ENCODE results near the gene SLC28A1. TPM values are rescaled to one million over a fixed set of nuclear protein-coding genes. Genes with fewer than 3 reads are reported as not detected.
A peak's percentile ranks its signal among the peaks of the same experiment; 100 is the strongest.

Gene SLC28A1
- total and polyA plus RNA-seq, 4 donors, result 0.09 to 39.7 (median 18.3) TPM

DNA sequence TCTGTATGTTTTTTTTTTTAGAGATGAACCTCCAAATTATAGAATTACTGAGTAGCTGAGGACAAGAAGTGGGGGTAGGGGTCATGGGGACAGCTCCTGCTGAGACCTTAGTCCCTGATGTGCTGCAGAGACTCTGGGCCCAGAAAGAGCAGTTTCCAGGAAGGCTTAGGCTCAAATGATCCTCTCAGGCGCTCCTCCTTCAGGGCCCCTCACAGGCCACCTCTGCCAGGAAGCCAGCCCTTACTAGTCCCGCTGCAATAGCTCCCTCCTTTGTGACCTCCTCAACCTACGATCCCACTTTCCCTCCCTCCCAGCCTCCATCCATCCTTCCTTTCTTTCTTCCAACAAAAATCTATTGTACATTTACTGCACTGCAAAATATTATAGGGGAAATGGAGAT, 24.6 kb downstream of the SLC28A1 start:
- Histone ChIP-seq H3K27ac (ENCODE audit: low read depth in 1 of 2, low read length in 2 of 2) (peak overlapping the region in 1 of 2 donors; percentile 67), H3K4me1 (ENCODE audit: control insufficient read depth in 4 of 4, insufficient read depth in 4 of 4, low read length in 3 of 4) (peaks cover 11 to 30% (median 21%) of the 10 kb centered on the region in 4 donors), H3K9ac (ENCODE audit: low read depth in 1 of 2, low read length in 2 of 2) (no peak overlapping the region), H3K4me3 (ENCODE audit: low read depth in 1 of 3, low read length in 3 of 3) (no peak overlapping the region), H3K27me3 (ENCODE audit: control insufficient read depth in 4 of 4, insufficient read depth in 4 of 4, low read length in 3 of 4) (no peaks in the 10 kb centered on the region), H3K36me3 (ENCODE audit: control insufficient read depth in 4 of 4, insufficient read depth in 3 of 4, low read depth in 1 of 4, low read length in 3 of 4) (peaks cover 0 to 20% (median 14%) of the 10 kb centered on the region in 4 donors), H3K9me3 (ENCODE audit: control insufficient read depth in 4 of 4, low read length in 3 of 4) (no peaks in the 10 kb centered on the region)
- no peak for DNase-seq (ENCODE audit: low spot score)
- WGBS, result 97% methylated on average over 3 of the region's 3 CpGs
- TF ChIP-seq MAX (IDR thresholded peaks at IDR 0.05) (no peak), ATF3 (IDR thresholded peaks at IDR 0.05) (no peak), GABPA (IDR thresholded peaks at IDR 0.05 in 1 of 2, conservative IDR thresholded peaks at IDR 0.05 in 1 of 2) (no peak), CTCF (IDR thresholded peaks at IDR 0.05; ENCODE audit: low read depth, low read length, missing input control) (no peak), HNF4A (conservative IDR thresholded peaks at IDR 0.05) (no peak), RAD21 (IDR thresholded peaks at IDR 0.05) (no peak), NR2F2 (IDR thresholded peaks at IDR 0.05) (no peak), SP1 (IDR thresholded peaks at IDR 0.05) (no peak), RXRA (IDR thresholded peaks at IDR 0.05) (no peak)

DNA sequence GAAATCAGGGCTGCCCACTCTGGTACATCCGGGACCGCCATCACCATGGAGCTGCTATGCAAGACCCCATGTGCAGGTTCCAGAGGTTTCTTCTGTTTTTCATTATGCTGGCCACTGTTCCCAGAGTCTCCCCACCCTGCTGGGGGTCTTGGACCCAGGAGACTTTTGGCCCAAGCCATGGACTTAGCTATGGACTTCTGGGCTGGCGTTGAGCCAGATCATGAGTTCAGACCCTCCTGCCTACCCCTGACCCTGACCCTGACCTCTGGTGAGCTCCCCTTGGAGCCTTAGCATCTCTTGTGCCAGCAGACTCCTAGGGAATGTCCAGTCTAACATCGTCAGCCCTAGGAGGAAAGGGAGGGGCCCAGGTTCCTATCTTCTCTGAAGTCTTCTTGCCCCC, 25.3 kb downstream of the SLC28A1 start:
- Histone ChIP-seq H3K9ac (ENCODE audit: low read depth in 1 of 2, low read length in 2 of 2) (no peak overlapping the region), H3K4me3 (ENCODE audit: low read depth in 1 of 3, low read length in 3 of 3) (no peak overlapping the region), H3K4me1 (ENCODE audit: control insufficient read depth in 4 of 4, insufficient read depth in 4 of 4, low read length in 3 of 4) (peaks cover 11 to 30% (median 21%) of the 10 kb centered on the region in 4 donors), H3K27ac (ENCODE audit: low read depth in 1 of 2, low read length in 2 of 2) (peak overlapping the region; percentile 67 to 81), H3K27me3 (ENCODE audit: control insufficient read depth in 4 of 4, insufficient read depth in 4 of 4, low read length in 3 of 4) (no peaks in the 10 kb centered on the region), H3K9me3 (ENCODE audit: control insufficient read depth in 4 of 4, low read length in 3 of 4) (no peaks in the 10 kb centered on the region), H3K36me3 (ENCODE audit: control insufficient read depth in 4 of 4, insufficient read depth in 3 of 4, low read depth in 1 of 4, low read length in 3 of 4) (peaks cover 0 to 18% (median 9%) of the 10 kb centered on the region in 4 donors)
- no peak for TF ChIP-seq GABPA (IDR thresholded peaks at IDR 0.05 in 1 of 2, conservative IDR thresholded peaks at IDR 0.05 in 1 of 2)
- no peak for TF ChIP-seq NR2F2 (IDR thresholded peaks at IDR 0.05)
- no peak for TF ChIP-seq FOXA1 (IDR thresholded peaks at IDR 0.05)
- TF ChIP-seq, protein P1, sequence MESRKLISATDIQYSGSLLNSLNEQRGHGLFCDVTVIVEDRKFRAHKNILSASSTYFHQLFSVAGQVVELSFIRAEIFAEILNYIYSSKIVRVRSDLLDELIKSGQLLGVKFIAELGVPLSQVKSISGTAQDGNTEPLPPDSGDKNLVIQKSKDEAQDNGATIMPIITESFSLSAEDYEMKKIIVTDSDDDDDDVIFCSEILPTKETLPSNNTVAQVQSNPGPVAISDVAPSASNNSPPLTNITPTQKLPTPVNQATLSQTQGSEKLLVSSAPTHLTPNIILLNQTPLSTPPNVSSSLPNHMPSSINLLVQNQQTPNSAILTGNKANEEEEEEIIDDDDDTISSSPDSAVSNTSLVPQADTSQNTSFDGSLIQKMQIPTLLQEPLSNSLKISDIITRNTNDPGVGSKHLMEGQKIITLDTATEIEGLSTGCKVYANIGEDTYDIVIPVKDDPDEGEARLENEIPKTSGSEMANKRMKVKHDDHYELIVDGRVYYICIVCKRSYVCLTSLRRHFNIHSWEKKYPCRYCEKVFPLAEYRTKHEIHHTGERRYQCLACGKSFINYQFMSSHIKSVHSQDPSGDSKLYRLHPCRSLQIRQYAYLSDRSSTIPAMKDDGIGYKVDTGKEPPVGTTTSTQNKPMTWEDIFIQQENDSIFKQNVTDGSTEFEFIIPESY (IDR thresholded peaks at IDR 0.05), result no peak
- TF ChIP-seq MAX (IDR thresholded peaks at IDR 0.05), result no peak
- TF ChIP-seq RXRA (IDR thresholded peaks at IDR 0.05), result no peak
- TF ChIP-seq REST (IDR thresholded peaks at IDR 0.05), result no peak
- TF ChIP-seq CTCF (IDR thresholded peaks at IDR 0.05; ENCODE audit: low read depth, low read length, missing input control), result no peak
- TF ChIP-seq HNF4A (conservative IDR thresholded peaks at IDR 0.05), result no peak
- DNase-seq (ENCODE audit: low spot score), result no peak
- 85% methylated on average over 4 of the region's 4 CpGs for WGBS
